Cardiac fibroblast (primary cell): Measurements from ENCODE around the gene TRAF2.

ENCODE experiments used
- DNase-seq, 2 donors: peaks; one replicate each; pipeline versions ENCODE4 v3.0.0 to v3.0.0-alpha.2; 2010; ENCODE audit warnings: low read depth in 2 of 2
- H3K4me3 ChIP-seq, 2 donors: replicated peaks in 1 of 2; 1 replicate in 1 of 2; 2 replicates in 1 of 2; pipeline ENCODE4 v1.5.1; 2011; ENCODE audit warnings: low read depth in 2 of 2, low read length in 2 of 2, mild to moderate bottlenecking in 2 of 2, moderate library complexity in 1 of 2
- TF ChIP-seq, protein P1 (sequence below): IDR thresholded peaks from one replicate; pipeline ENCODE4 v1.5.1; 2011; ENCODE audit warnings: low read depth, mild to moderate bottlenecking, low read length, inconsistent platforms

The TRAF2 gene

DNA sequence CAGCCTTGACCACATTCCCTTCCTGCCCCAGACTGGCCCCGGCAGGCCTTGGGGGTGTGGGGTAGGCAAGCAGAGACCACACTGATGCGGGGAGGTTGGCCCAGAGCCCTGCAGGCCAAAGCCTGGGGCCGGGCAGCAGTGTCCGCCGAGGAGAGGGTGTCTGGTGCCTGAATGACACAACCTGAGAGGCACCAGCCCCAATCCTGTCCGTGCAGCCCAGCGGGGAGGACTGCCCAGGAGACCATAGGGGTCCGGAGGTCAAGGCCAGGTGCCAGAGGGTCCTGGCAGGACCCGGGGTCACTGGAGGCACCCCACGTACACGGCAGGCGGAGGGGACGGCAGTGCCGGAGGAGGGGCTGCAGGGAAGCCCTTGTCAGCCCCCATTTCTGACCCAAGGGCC, 85.4 kb downstream of the TRAF2 start:
- TF ChIP-seq, protein P1, sequence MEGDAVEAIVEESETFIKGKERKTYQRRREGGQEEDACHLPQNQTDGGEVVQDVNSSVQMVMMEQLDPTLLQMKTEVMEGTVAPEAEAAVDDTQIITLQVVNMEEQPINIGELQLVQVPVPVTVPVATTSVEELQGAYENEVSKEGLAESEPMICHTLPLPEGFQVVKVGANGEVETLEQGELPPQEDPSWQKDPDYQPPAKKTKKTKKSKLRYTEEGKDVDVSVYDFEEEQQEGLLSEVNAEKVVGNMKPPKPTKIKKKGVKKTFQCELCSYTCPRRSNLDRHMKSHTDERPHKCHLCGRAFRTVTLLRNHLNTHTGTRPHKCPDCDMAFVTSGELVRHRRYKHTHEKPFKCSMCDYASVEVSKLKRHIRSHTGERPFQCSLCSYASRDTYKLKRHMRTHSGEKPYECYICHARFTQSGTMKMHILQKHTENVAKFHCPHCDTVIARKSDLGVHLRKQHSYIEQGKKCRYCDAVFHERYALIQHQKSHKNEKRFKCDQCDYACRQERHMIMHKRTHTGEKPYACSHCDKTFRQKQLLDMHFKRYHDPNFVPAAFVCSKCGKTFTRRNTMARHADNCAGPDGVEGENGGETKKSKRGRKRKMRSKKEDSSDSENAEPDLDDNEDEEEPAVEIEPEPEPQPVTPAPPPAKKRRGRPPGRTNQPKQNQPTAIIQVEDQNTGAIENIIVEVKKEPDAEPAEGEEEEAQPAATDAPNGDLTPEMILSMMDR = no peak
- H3K4me3 ChIP-seq = no peak overlapping the region
- DNase-seq = no peak

GRCh38 chr9:136972335-136972734, 86.0 kb downstream of the TRAF2 start:
- no peak overlapping the region for H3K4me3 ChIP-seq

GRCh38 chr9:136972743-136973142, 86.4 kb downstream of the TRAF2 start:
- DNase-seq = no peak
- H3K4me3 ChIP-seq = no peak overlapping the region

More at GRCh38 chr9:136972335-136972734, 86.0 kb downstream of the TRAF2 start:
- DNase-seq = no peak
- TF ChIP-seq, protein P1 = no peak

DNA sequence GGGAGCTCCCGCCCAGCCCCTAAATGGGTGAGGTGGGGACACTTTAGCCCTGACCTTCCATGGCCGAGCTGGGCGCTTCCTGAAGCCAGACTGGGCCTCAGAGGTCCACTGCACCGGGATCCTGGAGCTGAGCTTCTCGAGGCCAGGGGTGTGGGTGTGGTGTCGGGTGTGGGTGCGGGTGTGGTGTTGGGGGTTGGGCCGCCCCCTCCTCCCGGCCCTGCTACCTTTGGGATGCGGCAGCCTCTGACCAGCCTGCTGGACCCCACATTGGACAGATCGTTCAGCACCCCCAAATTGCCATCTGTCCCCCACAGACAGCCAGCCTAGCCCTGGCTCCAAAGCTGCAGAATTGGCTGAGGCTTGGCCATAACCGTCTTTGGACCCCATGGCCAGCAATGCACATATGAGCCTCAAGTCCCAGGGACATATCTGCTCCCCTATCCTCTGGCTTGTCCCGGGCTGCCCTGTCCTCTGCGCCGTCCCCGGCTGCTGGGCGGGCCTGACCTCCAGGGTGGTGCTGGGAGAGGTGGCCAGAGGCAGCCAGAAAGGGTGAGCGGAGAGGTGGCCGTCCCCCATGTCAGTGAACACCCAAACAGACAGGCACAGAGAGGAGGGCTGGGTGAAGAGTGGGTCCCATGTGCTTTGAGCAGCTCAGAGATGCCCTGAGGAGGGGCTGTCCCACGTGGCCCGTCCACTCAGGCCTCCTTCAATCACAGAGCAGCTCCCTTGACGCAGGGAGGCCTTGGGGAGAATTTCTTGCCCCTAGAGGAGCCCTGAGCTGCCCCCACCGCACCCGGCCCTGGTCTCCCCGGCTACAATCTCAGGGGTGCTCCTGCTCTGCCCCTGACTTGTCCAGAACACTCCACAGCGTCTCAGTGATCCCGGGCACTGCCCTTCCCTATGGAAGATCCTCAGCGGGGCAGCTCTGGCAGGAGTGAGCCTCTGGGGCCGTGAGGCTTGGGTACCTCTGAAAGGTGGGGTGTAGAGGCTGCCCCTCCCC, 87.6 kb downstream of the TRAF2 start:
- no peak for DNase-seq
- TF ChIP-seq, protein P1 = no peak

More at GRCh38 chr9:136972743-136973142, 86.4 kb downstream of the TRAF2 start:
- TF ChIP-seq, protein P1 = no peak

GRCh38 chr9:136974817-136975535, 88.7 kb downstream of the TRAF2 start:
- DNase-seq = no peak
- no peak overlapping the region for H3K4me3 ChIP-seq
- TF ChIP-seq, protein P1 = no peak

More for the DNA sequence above, 87.6 kb downstream of the TRAF2 start:
- no peak overlapping the region for H3K4me3 ChIP-seq

GRCh38 chr9:136975644-136976043, 89.3 kb downstream of the TRAF2 start:
- H3K4me3 ChIP-seq = no peak overlapping the region
- DNase-seq = no peak
- TF ChIP-seq, protein P1 = peak; percentile 2
